ENCODE data around the gene CYFIP1. TPM values are rescaled to one million over a fixed set of nuclear protein-coding genes. Genes with fewer than 3 reads are reported as not detected.

Gene CYFIP1
- total RNA-seq, 1 experiment from 2014 or later: 159 TPM

DNA sequence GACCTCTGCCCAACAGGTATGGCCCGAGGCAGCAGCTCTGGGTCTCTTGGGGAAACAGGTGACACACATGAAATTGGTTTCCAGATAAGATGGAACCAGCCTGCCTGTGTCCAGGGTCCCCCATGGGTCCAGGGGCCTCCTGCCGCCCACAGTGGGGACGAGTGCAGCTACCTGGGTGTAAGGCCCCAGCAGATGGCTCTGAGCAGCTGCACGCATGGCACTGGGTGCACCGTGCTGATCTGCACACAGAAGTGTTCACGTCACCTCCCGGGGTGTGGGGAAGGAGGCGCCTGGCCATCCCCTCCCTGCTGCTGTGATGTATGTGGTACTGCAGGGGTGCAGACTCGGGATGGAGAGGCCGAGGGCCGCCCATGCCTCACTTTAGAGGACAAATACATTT, 78.1 kb downstream of the CYFIP1 start:
- BruUV-seq (replicated peaks): no TSS peak
- TF ChIP-seq SIN3A (IDR thresholded peaks at IDR 0.05; ENCODE audit: borderline replicate concordance, insufficient read depth, low read depth, low read length): no peak
- TF ChIP-seq, protein P1, sequence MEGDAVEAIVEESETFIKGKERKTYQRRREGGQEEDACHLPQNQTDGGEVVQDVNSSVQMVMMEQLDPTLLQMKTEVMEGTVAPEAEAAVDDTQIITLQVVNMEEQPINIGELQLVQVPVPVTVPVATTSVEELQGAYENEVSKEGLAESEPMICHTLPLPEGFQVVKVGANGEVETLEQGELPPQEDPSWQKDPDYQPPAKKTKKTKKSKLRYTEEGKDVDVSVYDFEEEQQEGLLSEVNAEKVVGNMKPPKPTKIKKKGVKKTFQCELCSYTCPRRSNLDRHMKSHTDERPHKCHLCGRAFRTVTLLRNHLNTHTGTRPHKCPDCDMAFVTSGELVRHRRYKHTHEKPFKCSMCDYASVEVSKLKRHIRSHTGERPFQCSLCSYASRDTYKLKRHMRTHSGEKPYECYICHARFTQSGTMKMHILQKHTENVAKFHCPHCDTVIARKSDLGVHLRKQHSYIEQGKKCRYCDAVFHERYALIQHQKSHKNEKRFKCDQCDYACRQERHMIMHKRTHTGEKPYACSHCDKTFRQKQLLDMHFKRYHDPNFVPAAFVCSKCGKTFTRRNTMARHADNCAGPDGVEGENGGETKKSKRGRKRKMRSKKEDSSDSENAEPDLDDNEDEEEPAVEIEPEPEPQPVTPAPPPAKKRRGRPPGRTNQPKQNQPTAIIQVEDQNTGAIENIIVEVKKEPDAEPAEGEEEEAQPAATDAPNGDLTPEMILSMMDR (IDR thresholded peaks at IDR 0.05): no peak
- no peak for TF ChIP-seq TCF7L2 (IDR thresholded peaks at IDR 0.05; ENCODE audit: low read depth, low read length)
- TF ChIP-seq POLR2AphosphoS5 (IDR thresholded peaks at IDR 0.05; ENCODE audit: low read depth, low read length): no peak
- TF ChIP-seq REST (IDR thresholded peaks at IDR 0.05; ENCODE audit: insufficient read depth in 1 of 2, low read depth in 2 of 2, low read length in 1 of 2): no peak
- POLR2A ChIA-PET: interaction anchor here (0.5 kb wide), 1 partner anchor 74 kb away, joined by 3 read pairs; no protein-coding TSS in a partner anchor
- Histone ChIP-seq H3K27me3 (ENCODE audit: control insufficient read depth, insufficient read depth, low read length) (no peaks in the 10 kb centered on the region), H3K36me3 (ENCODE audit: control insufficient read depth, insufficient read depth, low read length) (peaks cover 3% of the 10 kb centered on the region), H3K4me1 (ENCODE audit: control insufficient read depth, insufficient read depth, low read length) (no peaks in the 10 kb centered on the region), H3K4me3 (ENCODE audit: low read depth in 2 of 2, low read length in 2 of 2) (no peak overlapping the region), H3K9me3 (ENCODE audit: control insufficient read depth, insufficient read depth, low read depth, low read length) (no peaks in the 10 kb centered on the region), H3K27ac (ENCODE audit: low read length) (no peak overlapping the region)
- DNase-seq (ENCODE audit: low read depth, low spot score) (no peak), ATAC-seq (no peak)
- in situ Hi-C loops (cut with HindIII; ENCODE audit: low pct_unique_long_range_greater_than_20kb, low sequenced_read_pairs) (no loop called here), intact Hi-C loops (cut with micrococcal nuclease; ENCODE audit: unreplicated experiment) (no loop called here)
- CTCF ChIA-PET: no interaction called here

DNA sequence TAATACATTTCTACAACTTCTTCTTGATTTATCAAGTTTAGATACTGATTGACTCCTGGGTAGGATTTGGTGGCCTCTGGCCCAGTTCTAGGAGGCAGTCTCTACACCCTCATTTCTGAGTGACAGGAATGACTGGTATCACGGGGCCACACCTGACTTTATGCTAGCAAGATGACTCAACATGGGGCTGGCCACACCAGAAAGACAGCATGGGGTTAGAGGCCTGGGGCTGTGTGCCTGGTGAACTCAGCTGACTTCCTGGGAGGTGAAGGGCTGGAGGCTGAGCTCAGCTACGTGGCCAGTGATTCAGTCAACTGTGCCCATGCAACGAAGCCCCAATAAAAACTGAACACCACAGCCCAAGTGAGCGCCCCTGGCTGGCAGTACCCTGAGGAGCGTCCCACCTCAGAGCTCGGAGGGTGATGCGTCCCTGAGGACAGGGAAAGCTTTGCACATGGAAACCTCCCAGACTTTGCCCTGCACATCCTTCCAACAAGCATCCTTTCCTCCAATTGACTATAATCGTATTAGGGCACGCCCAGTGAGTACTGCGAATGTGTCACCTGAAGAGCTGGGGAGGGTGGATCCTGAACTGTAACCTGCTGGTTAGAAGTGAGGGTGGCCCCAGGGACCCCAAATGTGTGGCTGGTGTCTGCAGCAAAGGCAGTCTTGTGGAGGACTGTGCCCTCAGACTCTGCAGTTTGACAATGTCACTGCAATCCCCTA, 84.5 kb downstream of the CYFIP1 start:
- peak; percentile 84 for DNase-seq (ENCODE audit: low read depth, low spot score)
- peak; percentile 98 for ATAC-seq
- TF ChIP-seq POLR2AphosphoS5 (IDR thresholded peaks at IDR 0.05; ENCODE audit: low read depth, low read length) (no peak), SIN3A (IDR thresholded peaks at IDR 0.05; ENCODE audit: borderline replicate concordance, insufficient read depth, low read depth, low read length) (no peak), TCF7L2 (IDR thresholded peaks at IDR 0.05; ENCODE audit: low read depth, low read length) (peak; percentile 31; the same call in 1 of the 2 replicates), REST (IDR thresholded peaks at IDR 0.05; ENCODE audit: insufficient read depth in 1 of 2, low read depth in 2 of 2, low read length in 1 of 2) (no peak)
- TF ChIP-seq, protein P1 (IDR thresholded peaks at IDR 0.05): no peak
- ChIA-PET POLR2A (interaction anchor here (0.5 to 0.7 kb wide), 2 partner anchors 17 to 58 kb away, joined by 3 to 9 read pairs; no protein-coding TSS in a partner anchor), CTCF (no interaction called here)
- H3K27ac ChIP-seq (ENCODE audit: low read length): peak overlapping the region; percentile 10; the same call in 1 of the 2 replicates
- no peak overlapping the region for H3K4me3 ChIP-seq (ENCODE audit: low read depth in 2 of 2, low read length in 2 of 2)
- no peaks in the 10 kb centered on the region; the same call in 1 of the 2 replicates for H3K36me3 ChIP-seq (ENCODE audit: control insufficient read depth, insufficient read depth, low read length)
- in situ Hi-C loops (cut with HindIII; ENCODE audit: low pct_unique_long_range_greater_than_20kb, low sequenced_read_pairs) (no loop called here), intact Hi-C loops (cut with micrococcal nuclease; ENCODE audit: unreplicated experiment) (no loop called here)
- H3K9me3 ChIP-seq (ENCODE audit: control insufficient read depth, insufficient read depth, low read depth, low read length): no peaks in the 10 kb centered on the region
- no TSS peak for BruUV-seq (replicated peaks)
- H3K27me3 ChIP-seq (ENCODE audit: control insufficient read depth, insufficient read depth, low read length): no peaks in the 10 kb centered on the region
- H3K4me1 ChIP-seq (ENCODE audit: control insufficient read depth, insufficient read depth, low read length): peaks cover 8% of the 10 kb centered on the region
